GM18526 (cell line): ENCODE data around the gene GNGT2.

Source experiments
- POLR2A ChIP-seq: IDR thresholded peaks from 3 replicates; pipeline ENCODE4 v1.6.1; 2011; ENCODE audit not compliant: insufficient read length; ENCODE audit errors: extremely low read depth

GNGT2 gene

GRCh38 chr17:49235896-49236295, 25.5 kb upstream of the GNGT2 start:
- no peak for TF ChIP-seq POLR2A

GRCh38 chr17:49234509-49235080, 24.2 kb upstream of the GNGT2 start:
- no peak for TF ChIP-seq POLR2A

- no peak for TF ChIP-seq POLR2A
These were observed 21.2 kb upstream of the GNGT2 start for GRCh38 chr17:49231563-49231894.

- peak; percentile 38 for TF ChIP-seq POLR2A
These were observed 20.5 kb upstream of the GNGT2 start, which contains the start of gene PHOSPHO1 for GRCh38 chr17:49230636-49231562. Gene PHOSPHO1, minus strand, starts transcription at chr17:49230787. Its CDS starts 4,096 bp downstream, at chr17:49226691.

- TF ChIP-seq POLR2A = no peak
These were observed 19.6 kb upstream of the GNGT2 start for GRCh38 chr17:49229805-49230600.

GRCh38 chr17:49229076-49229804, 18.9 kb upstream of the GNGT2 start:
- no peak for TF ChIP-seq POLR2A

- no peak for TF ChIP-seq POLR2A
These were observed 17.3 kb upstream of the GNGT2 start for GRCh38 chr17:49227436-49228261.

GRCh38 chr17:49226771-49227435, 16.5 kb upstream of the GNGT2 start:
- no peak for TF ChIP-seq POLR2A

- TF ChIP-seq POLR2A = no peak
These were observed 15.3 kb upstream of the GNGT2 start for GRCh38 chr17:49225554-49226236.

GRCh38 chr17:49224997-49225337, 14.6 kb upstream of the GNGT2 start:
- no peak for TF ChIP-seq POLR2A

- TF ChIP-seq POLR2A = no peak
These were observed 14.0 kb upstream of the GNGT2 start for GRCh38 chr17:49224198-49224996.

- TF ChIP-seq POLR2A = no peak
These were observed 13.3 kb upstream of the GNGT2 start for GRCh38 chr17:49223517-49224197.
